ENCODE results near the gene CPOX.

The CPOX gene

GRCh38 chr3:98550833-98551232 lies 42.6 kb downstream of the CPOX start:
- CTCF ChIA-PET = no interaction called here

GRCh38 chr3:98548544-98548943 lies 44.9 kb downstream of the CPOX start:
- ChIA-PET CTCF (no interaction called here), POLR2A (no interaction called here)
- no peak for DNase-seq (ENCODE audit: extremely low spot score)
- no peak for TF ChIP-seq SUZ12 (IDR thresholded peaks at IDR 0.05)
- no peak for TF ChIP-seq FOXK2 (IDR thresholded peaks at IDR 0.05)

More at GRCh38 chr3:98550833-98551232, 42.6 kb downstream of the CPOX start:
- TF ChIP-seq HDGF (IDR thresholded peaks at IDR 0.05; ENCODE audit: borderline replicate concordance) (no peak), BHLHE40 (IDR thresholded peaks at IDR 0.05; ENCODE audit: borderline replicate concordance) (no peak), ARNT (IDR thresholded peaks at IDR 0.05) (no peak), CTBP1 (IDR thresholded peaks at IDR 0.05; ENCODE audit: borderline replicate concordance) (no peak), FOXM1 (IDR thresholded peaks at IDR 0.05; ENCODE audit: borderline replicate concordance) (no peak), ELF4 (IDR thresholded peaks at IDR 0.05) (no peak), ZNF384 (IDR thresholded peaks at IDR 0.05) (no peak), SUZ12 (IDR thresholded peaks at IDR 0.05) (no peak)
- POLR2A ChIA-PET = no interaction called here
- no peak for DNase-seq (ENCODE audit: extremely low spot score)

- CTCF ChIA-PET = interaction anchor here (0.6 kb wide), 1 partner anchor 201 kb away, joined by 3 read pairs; no protein-coding TSS in a partner anchor
- no peak for DNase-seq (ENCODE audit: extremely low spot score)
- no peak for TF ChIP-seq FOXA1 (IDR thresholded peaks at IDR 0.05)
- no peak for TF ChIP-seq SUZ12 (IDR thresholded peaks at IDR 0.05)
- no peak for TF ChIP-seq FOXM1 (IDR thresholded peaks at IDR 0.05; ENCODE audit: borderline replicate concordance)
- no peak for TF ChIP-seq ZNF384 (IDR thresholded peaks at IDR 0.05)
- TF ChIP-seq PKNOX1 (IDR thresholded peaks at IDR 0.05) = no peak
- no peak for TF ChIP-seq BHLHE40 (IDR thresholded peaks at IDR 0.05; ENCODE audit: borderline replicate concordance)
- no peak for TF ChIP-seq L3MBTL2 (conservative IDR thresholded peaks at IDR 0.05)
- no peak for TF ChIP-seq TARDBP (IDR thresholded peaks at IDR 0.05)
- TF ChIP-seq HDGF (IDR thresholded peaks at IDR 0.05; ENCODE audit: borderline replicate concordance) = no peak
- no peak for TF ChIP-seq CTBP1 (IDR thresholded peaks at IDR 0.05; ENCODE audit: borderline replicate concordance)
- no peak for TF ChIP-seq FOXK2 (IDR thresholded peaks at IDR 0.05)
- TF ChIP-seq ELF4 (IDR thresholded peaks at IDR 0.05) = no peak
- POLR2A ChIA-PET = no interaction called here
These were observed 47.5 kb downstream of the CPOX start for GRCh38 chr3:98545940-98546339.

DNA sequence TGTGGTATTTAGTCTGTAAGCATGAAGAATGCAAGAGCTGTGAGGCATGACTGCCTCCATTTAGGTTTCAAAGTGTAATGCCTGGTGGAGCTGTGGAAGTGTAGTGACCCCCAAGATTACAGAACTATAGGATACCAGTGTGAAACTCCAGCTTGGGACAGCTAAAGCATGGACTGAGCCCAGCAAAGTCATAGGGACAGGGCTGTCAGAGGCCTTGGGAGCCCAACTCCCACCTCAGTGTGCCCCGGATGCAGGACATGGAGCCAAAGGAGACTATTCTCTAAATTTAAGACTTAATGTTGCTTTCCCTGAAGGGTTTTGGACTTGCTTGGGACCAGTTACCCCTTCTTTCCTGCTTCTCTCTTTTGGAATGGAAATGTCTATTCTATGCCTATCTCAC lies 50.8 kb downstream of the CPOX start:
- ChIA-PET CTCF (no interaction called here), POLR2A (no interaction called here)

DNA sequence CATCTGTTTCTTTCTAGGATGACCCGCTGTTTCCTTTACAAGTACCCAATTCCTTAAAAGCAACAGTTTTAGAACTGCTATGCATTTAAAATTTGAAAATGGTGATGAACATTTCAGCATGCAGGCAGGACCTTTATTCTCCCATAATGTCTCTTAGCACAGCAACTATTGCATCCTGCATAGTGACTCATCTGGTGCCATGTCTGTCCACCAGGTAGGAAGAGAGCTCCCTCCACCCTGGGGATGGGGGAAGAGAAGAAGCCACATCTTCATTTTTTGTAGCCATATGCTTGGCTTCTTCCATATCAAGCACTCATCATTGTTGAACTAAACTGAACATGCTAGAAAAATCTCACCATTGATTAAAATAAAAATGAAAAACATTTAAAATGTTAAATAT lies 51.7 kb downstream of the CPOX start:
- no peak for TF ChIP-seq SP1 (IDR thresholded peaks at IDR 0.05)
- TF ChIP-seq ARNT (IDR thresholded peaks at IDR 0.05) = no peak
- TF ChIP-seq FOXM1 (IDR thresholded peaks at IDR 0.05; ENCODE audit: borderline replicate concordance) = no peak
- no peak for TF ChIP-seq FOXA1 (IDR thresholded peaks at IDR 0.05)
- TF ChIP-seq SUZ12 (IDR thresholded peaks at IDR 0.05) = no peak
- TF ChIP-seq NFRKB (IDR thresholded peaks at IDR 0.05) = no peak
- no peak for TF ChIP-seq ELF4 (IDR thresholded peaks at IDR 0.05)
- TF ChIP-seq ZNF384 (IDR thresholded peaks at IDR 0.05) = no peak
- no peak for TF ChIP-seq LEF1 (IDR thresholded peaks at IDR 0.05; ENCODE audit: borderline replicate concordance)
- no peak for TF ChIP-seq FOXK2 (IDR thresholded peaks at IDR 0.05)
- no peak for TF ChIP-seq BHLHE40 (IDR thresholded peaks at IDR 0.05; ENCODE audit: borderline replicate concordance)
- no peak for TF ChIP-seq CTBP1 (IDR thresholded peaks at IDR 0.05; ENCODE audit: borderline replicate concordance)
- TF ChIP-seq L3MBTL2 (conservative IDR thresholded peaks at IDR 0.05) = no peak
- no peak for TF ChIP-seq PKNOX1 (IDR thresholded peaks at IDR 0.05)
- no peak for TF ChIP-seq TARDBP (IDR thresholded peaks at IDR 0.05)
- no peak for TF ChIP-seq HDGF (IDR thresholded peaks at IDR 0.05; ENCODE audit: borderline replicate concordance)
- ChIA-PET POLR2A (no interaction called here), CTCF (no interaction called here)
- DNase-seq (ENCODE audit: extremely low spot score) = no peak

More for the DNA sequence above, 50.8 kb downstream of the CPOX start:
- TF ChIP-seq NFRKB (IDR thresholded peaks at IDR 0.05) (no peak), FOXM1 (IDR thresholded peaks at IDR 0.05; ENCODE audit: borderline replicate concordance) (no peak), ELF4 (IDR thresholded peaks at IDR 0.05) (no peak), CTBP1 (IDR thresholded peaks at IDR 0.05; ENCODE audit: borderline replicate concordance) (no peak), PKNOX1 (IDR thresholded peaks at IDR 0.05) (no peak)
- no peak for DNase-seq (ENCODE audit: extremely low spot score)

DNA sequence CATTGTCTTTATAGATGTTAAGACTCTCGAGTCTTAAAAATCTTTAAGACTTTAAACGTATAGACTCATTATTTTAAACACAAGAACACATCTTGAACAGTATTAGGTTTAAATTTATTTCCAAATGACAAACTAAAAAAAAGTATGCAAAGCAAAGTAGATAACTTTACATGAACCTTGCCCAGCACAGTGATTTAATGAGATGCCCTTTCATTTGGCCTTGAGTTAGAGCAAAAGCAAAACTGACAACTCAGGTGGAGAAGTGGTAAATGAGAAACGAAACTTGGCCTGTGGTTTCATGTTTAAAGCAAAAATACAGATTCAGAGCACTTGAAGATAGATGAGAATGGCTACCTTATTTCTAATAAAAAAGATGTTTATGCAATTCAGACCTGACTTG lies 53.1 kb downstream of the CPOX start:
- no peak for DNase-seq (ENCODE audit: extremely low spot score)
- ChIA-PET CTCF (no interaction called here), POLR2A (no interaction called here)
- TF ChIP-seq ELF4 (IDR thresholded peaks at IDR 0.05) = no peak
- no peak for TF ChIP-seq HDGF (IDR thresholded peaks at IDR 0.05; ENCODE audit: borderline replicate concordance)
- no peak for TF ChIP-seq PKNOX1 (IDR thresholded peaks at IDR 0.05)
- no peak for TF ChIP-seq TARDBP (IDR thresholded peaks at IDR 0.05)
- TF ChIP-seq L3MBTL2 (conservative IDR thresholded peaks at IDR 0.05) = no peak
- no peak for TF ChIP-seq ARNT (IDR thresholded peaks at IDR 0.05)
- TF ChIP-seq CTBP1 (IDR thresholded peaks at IDR 0.05; ENCODE audit: borderline replicate concordance) = no peak
- TF ChIP-seq BHLHE40 (IDR thresholded peaks at IDR 0.05; ENCODE audit: borderline replicate concordance) = no peak
- TF ChIP-seq SUZ12 (IDR thresholded peaks at IDR 0.05) = no peak
- TF ChIP-seq FOXK2 (IDR thresholded peaks at IDR 0.05) = no peak
- TF ChIP-seq SP1 (IDR thresholded peaks at IDR 0.05) = no peak
- TF ChIP-seq NFRKB (IDR thresholded peaks at IDR 0.05) = no peak
- TF ChIP-seq ZNF384 (IDR thresholded peaks at IDR 0.05) = no peak
- no peak for TF ChIP-seq LEF1 (IDR thresholded peaks at IDR 0.05; ENCODE audit: borderline replicate concordance)
